Mononuclear cell (primary cell): ENCODE results near the gene ZNF254. TPM values are rescaled to one million over a fixed set of nuclear protein-coding genes. Genes with fewer than 3 reads are reported as not detected.
"Not testable (repeated sequence)": the region's sequence is repeated elsewhere in the genome, so short reads cannot be mapped to it uniquely, and the experiment has no call there.

ENCODE experiments used
- H3K27me3 ChIP-seq: 2 replicates; pipeline ENCODE4 v1.6.0; 2011; ENCODE audit warnings: low read length, control low read depth; ENCODE audit not compliant: insufficient read depth
- H3K4me1 ChIP-seq: 2 replicates; pipeline ENCODE4 v1.5.1; 2011; ENCODE audit warnings: mild to moderate bottlenecking, low read length, control low read depth; ENCODE audit not compliant: insufficient read depth
- H3K4me3 ChIP-seq: 2 replicates; pipeline ENCODE4 v1.5.1; 2011; ENCODE audit warnings: mild to moderate bottlenecking, low read length, moderate library complexity
- H3K9me3 ChIP-seq: 2 replicates; pipeline ENCODE4 v1.5.1; 2011; ENCODE audit warnings: low read depth, mild to moderate bottlenecking, control low read depth, low read length
- total RNA-seq: library from RNA; depleted of rRNA; stranded (reverse); fragments of >200 nt; gene quantifications from one replicate; pipeline ENCODE4 v1.2.3, GENCODE V29; 2012

ZNF254 gene
- total RNA-seq, 1 donor = 20.3 TPM

DNA sequence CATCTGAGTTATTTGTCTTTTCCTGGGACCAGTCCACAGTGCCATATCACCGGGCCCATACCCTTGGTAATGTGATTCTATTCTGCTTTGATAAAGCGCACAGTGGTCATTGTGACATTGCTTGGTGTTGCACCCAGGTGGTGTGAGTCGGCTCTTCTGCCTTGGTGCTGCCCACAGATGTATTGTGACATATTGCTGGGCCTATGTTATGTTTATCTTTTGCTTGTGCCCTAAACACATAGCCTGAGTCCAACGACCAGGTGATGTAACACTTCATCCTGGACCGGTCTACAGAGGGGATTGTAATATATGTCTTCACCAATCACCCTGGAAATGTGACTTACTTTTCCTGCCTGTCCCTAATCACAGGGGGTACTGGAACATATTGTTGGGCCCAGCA is 23.7 kb upstream of the ZNF254 start:
- Histone ChIP-seq H3K9me3 (no peaks in the 10 kb centered on the region), H3K27me3 (no peaks in the 10 kb centered on the region), H3K4me1 (no peaks in the 10 kb centered on the region), H3K4me3 (no peak overlapping the region)

DNA sequence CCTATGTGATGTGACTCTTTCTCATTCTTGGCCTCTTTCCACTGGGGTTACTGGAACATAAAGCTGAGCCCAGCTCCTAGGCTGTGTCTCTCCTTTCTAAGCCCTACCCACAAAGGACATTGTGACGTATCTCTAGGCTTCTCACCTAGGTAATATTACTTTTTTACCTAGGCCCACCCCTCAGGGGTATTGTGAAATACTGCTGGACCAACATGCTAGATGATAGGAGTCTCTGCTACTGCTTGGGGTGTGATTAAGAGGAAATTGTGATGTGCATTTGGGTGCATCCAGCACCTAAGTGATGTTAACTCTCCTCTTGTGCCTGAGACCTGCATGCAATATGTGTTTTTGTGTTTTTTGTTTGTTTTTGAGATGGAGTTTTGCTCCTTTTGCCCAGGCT is 22.8 kb upstream of the ZNF254 start:
- H3K4me1 ChIP-seq = no peaks in the 10 kb centered on the region
- H3K4me3 ChIP-seq = no peak overlapping the region
- no peaks in the 10 kb centered on the region for H3K9me3 ChIP-seq

DNA sequence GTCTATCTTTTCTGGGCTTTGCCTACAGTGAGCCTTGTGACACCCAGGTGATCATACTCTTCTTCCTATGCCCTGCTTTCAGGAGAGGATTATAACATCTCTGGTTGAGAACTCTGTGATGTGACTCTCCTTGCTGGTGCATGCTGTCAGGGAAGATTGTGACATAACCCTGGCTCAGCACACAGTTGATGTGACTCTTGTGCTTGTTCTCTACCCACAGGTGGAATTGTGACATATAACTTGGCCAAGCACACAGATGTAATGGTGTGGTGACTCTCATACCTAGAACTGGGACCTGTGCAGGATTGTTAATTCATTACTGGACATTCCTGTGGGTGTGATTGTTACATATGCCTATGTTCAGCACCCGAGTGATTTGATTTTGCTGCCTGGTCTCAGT is 21.7 kb upstream of the ZNF254 start:
- H3K4me3 ChIP-seq = no peak overlapping the region
- no peaks in the 10 kb centered on the region for H3K9me3 ChIP-seq
- no peaks in the 10 kb centered on the region for H3K4me1 ChIP-seq
- H3K27me3 ChIP-seq = no peaks in the 10 kb centered on the region

More for the DNA sequence above, 22.8 kb upstream of the ZNF254 start:
- H3K27me3 ChIP-seq = no peaks in the 10 kb centered on the region

DNA sequence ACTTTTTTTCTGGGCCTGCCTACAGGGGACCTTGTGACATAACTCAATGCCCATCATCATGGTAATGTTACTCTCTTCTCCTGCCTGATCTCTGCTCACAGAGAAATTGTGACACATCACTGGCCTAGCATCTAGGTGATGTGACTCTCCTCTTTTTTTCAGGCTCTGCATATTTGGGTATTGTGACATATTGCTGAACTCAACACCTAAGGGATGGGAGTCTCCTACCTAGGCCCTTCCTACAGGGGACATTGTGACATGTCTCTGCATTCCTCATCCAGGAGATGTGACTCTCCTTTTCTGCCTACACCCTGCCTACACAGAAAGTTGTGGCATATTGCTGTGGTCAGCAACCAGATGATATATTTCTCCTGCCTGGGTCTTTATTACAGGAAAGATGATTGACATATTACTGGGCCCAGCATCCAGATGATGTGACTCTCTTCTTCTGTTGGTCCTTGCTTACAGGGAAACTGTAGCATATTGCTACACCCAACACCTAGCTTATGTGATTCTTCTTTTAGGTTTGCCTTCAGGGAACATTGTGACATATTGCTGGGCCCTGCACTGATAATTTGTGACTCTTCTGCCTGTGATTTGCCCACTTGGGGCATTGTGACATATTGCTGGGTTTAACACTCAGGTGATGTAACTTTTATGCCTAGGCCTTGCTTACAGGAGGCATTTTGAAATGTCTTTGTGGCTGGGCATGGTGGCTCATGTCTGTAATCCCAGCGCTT is 21.0 kb upstream of the ZNF254 start:
- no peaks in the 10 kb centered on the region for H3K9me3 ChIP-seq

DNA sequence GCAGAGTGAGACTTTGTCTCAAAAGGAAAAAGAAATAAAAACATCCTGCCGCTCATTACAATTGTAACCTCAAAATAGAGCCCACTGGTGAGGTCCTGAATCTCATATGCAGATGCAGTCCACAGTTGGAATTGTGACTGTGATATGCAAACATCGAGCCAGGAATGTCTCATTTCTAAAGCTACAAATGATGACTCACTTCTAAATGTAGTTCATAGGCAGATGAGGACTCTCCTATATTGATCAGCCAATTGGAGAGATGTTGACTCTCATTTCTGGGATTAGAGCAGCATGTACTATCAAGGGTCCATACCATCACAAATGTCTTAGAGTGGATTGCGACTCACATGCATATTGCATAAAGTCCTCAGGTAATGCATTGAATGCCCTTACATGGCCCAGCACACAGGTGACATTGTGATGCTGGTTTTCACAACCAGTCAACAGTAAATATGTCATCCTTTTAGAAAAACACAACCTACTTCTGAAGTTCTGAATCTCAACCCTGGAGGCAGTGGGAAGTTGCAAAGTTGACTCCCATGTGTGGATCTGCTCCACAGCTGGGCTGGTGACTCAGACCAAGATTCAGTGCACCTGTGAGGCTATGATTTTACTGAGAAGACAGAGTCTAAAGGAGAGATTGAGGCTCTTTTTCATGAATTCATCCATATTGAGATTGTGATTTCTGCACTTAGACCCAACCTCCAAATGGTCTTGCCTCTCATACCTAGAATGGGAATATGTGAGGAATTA is 16.9 kb upstream of the ZNF254 start:
- Histone ChIP-seq H3K4me3 (no peak overlapping the region), H3K27me3 (no peaks in the 10 kb centered on the region), H3K4me1 (no peaks in the 10 kb centered on the region), H3K9me3 (no peaks in the 10 kb centered on the region)

More for the DNA sequence above, 21.0 kb upstream of the ZNF254 start:
- Histone ChIP-seq H3K4me3 (no peak overlapping the region), H3K27me3 (no peaks in the 10 kb centered on the region), H3K4me1 (no peaks in the 10 kb centered on the region)

DNA sequence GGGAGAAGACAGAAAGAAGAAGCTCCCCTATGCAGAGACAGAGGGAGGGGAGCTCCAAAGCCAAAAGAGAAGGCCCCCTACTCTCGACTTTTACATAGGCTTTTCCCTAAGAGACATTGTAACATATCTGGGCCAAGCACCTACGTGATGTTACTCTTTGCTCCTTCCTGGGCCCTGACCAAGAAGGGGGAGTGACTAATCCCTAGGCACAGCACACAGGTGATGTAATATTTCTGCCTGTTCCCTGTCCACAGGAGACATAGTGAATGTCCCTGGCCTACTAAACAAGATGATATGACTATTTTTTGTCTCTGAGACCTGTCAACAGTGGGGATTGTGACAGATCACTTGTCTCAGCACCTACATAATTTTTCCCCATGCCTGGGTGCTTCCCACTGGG is 15.9 kb upstream of the ZNF254 start:
- H3K9me3 ChIP-seq = no peaks in the 10 kb centered on the region
- no peak overlapping the region for H3K4me3 ChIP-seq
- H3K27me3 ChIP-seq = no peaks in the 10 kb centered on the region
- H3K4me1 ChIP-seq = no peaks in the 10 kb centered on the region

DNA sequence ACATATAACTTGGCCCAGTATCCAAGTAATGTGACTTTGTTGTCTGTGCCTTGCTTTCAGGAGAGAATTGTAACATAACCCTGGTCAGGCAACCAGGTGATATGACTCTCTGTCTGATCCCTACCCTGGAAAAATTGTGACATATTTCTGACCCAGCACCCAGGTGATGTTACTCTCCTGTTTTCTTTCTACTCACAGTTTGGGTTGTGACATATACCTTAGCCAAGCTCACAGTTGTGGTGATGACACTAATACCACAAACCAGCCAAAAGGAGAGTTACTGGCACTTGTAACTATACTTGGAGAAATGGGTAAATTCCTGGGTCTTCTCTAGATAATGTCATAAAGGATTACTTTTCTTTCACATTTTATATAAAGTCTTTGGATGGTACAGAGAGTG is 14.3 kb upstream of the ZNF254 start:
- no peak overlapping the region for H3K4me3 ChIP-seq
- H3K4me1 ChIP-seq = no peaks in the 10 kb centered on the region
- H3K27me3 ChIP-seq = no peaks in the 10 kb centered on the region
- H3K9me3 ChIP-seq = no peaks in the 10 kb centered on the region

DNA sequence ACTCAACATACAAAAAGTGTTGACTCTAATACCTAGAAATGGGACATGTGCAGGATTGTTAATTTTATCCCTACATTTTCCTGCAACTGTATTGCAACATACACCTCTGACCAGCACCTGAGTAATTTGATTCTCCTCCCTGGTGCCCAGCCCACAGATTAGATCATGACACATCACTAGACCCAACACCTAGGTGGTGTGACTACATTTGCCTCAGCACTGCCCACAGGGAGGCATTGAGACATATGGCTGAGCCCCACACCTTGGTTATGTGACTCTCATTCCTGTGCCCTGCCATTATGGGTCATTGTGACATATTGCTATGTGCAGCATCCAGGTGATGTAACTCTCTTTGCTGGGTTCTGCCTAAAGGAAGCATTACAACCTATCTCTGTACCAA is 13.2 kb upstream of the ZNF254 start:
- H3K4me1 ChIP-seq = no peaks in the 10 kb centered on the region
- H3K9me3 ChIP-seq = no peaks in the 10 kb centered on the region
- no peak overlapping the region for H3K4me3 ChIP-seq
- no peaks in the 10 kb centered on the region for H3K27me3 ChIP-seq

DNA sequence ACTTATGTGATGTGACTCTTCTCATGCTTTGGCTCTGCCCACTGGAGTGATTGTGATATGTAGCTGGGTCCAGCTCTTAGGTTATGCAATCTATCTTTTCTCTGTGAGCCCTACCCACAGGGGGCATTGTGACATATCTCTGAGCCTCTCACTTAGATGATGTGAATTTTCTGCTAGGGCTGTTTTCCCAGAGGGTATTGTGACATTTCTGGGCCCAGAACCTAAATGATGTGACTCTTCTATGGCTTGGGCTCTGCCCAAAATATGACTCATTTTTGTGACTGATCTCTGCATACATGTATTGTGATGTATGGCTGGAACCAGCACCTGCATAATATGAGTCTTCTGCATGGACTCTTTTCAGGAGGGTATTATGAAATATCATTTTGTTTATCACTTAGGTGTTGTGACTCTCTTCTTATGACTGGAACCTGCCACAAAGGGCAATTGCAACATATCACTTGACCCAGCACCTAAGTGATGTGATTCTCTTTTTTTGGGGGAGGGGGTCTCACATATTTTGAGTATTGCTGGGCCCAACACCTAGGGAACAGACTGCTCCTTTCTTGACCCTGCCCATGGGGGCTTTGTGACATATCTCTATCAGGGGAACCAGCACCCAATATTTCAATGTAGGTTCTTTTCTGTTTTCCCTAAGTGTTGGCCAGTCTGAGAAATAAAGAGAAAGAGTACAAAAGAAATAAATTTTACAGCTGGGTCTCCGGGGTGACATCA is 12.1 kb upstream of the ZNF254 start:
- Histone ChIP-seq H3K4me1 (no peaks in the 10 kb centered on the region), H3K27me3 (no peaks in the 10 kb centered on the region), H3K4me3 (no peak overlapping the region), H3K9me3 (no peaks in the 10 kb centered on the region)

DNA sequence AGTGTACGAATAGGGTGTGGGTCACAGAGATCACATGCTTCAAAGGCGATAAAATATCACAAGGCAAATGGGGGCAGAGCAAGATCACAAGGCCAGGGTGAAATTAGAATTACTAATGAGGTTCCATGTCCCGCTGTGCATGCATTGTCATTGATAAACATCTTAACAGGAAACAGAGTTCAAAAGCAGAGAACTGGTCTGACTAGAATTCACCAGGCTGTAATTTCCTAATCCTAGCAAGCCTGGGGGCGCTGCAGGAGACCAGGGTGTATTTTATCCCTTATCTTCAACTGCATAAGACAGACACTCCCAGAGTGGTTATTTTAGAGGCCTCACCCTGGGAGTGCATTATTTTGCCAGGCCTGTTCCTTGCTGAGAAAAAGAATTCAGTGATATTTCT is 11.5 kb upstream of the ZNF254 start:
- H3K4me1 ChIP-seq, H3K27me3 ChIP-seq, H3K9me3 ChIP-seq, H3K4me3 ChIP-seq: not testable (repeated sequence)

DNA sequence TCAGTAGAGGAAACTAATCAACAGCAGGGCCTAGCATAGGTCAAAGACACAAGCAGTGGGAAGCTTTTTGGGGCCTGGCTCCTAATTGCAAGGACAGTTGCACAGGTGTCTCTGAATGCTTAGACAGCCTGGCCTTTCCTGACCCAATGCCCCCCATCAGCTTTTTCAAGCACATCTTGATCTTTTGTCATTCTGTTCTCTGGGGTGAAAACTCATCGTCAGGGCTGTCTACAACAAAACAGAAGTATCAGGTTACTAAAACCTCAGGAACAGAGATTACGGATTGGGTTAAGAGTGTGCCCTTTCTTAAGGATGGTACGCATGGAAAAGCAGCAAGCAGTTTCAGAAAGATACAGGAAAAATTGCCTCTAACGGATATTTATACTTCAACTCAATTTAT is 8.3 kb upstream of the ZNF254 start:
- no peaks in the 10 kb centered on the region for H3K9me3 ChIP-seq
- H3K4me1 ChIP-seq = no peaks in the 10 kb centered on the region
- H3K4me3 ChIP-seq = no peak overlapping the region
- H3K27me3 ChIP-seq = no peaks in the 10 kb centered on the region

DNA sequence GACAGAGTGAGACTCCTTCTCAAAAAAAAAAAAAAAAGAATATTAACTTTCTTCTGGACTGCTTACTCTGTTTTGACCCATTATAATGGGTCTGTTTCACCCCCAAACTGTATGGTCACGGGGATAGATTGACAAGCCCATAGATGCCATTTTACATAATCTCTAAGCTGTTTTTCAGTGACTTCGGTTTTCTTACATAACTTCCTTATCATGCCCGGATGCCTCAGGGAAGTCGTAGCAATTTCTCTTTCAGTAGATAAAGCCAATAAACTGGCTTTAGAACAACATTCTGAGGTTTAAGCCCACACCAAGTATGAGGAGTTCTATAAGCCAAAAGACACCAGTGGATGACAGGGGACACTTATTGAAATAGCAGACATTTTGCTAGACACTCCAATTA is 5.9 kb upstream of the ZNF254 start:
- H3K4me1 ChIP-seq = no peaks in the 10 kb centered on the region
- no peaks in the 10 kb centered on the region for H3K9me3 ChIP-seq
- no peaks in the 10 kb centered on the region for H3K27me3 ChIP-seq
- no peak overlapping the region for H3K4me3 ChIP-seq

DNA sequence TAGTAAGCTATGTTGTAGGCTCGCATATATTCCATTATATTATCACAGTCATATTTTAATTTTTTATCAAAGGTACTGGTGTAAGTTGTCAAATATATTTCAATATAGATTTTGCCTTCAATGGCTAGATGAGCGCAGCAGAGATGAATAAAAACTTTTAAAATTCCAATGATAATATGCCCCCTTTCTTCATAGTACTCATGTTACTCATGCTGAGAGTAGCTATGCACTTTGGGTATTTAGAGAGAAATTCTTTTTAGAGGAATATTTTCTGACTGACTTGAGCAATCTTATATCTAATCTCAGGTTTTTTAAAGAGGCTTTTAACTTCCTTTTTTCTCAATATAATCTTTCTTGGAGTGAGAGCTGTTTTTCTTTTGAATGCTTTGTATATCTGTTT is 11.4 kb downstream of the ZNF254 start:
- H3K9me3 ChIP-seq = peaks cover 11% of the 10 kb centered on the region

DNA sequence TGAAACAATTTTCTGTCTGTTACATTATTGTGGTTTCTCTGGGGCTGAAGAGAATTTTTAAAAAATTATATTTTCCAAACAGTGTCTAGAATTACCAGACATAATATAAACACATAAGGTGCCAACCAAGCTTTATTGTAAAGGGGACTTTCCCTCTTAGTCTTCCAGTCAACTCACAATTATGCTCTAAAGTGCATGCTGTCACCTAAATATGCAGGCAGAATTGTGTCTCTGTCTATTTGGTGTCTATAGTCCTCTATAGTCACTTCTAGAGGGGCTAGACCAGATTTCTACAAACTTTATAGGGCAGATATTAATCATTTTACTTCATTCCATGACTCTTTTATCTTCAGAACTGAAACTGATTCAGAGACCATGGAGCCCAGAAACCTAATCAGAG is 12.8 kb downstream of the ZNF254 start:
- H3K4me1 ChIP-seq = peaks cover under 1% of the 10 kb centered on the region
- peaks cover 11% of the 10 kb centered on the region for H3K9me3 ChIP-seq
- no peaks in the 10 kb centered on the region for H3K27me3 ChIP-seq
- H3K4me3 ChIP-seq = no peak overlapping the region

More for the DNA sequence above, 11.4 kb downstream of the ZNF254 start:
- Histone ChIP-seq H3K4me3 (no peak overlapping the region), H3K4me1 (peaks cover 4% of the 10 kb centered on the region), H3K27me3 (no peaks in the 10 kb centered on the region)

DNA sequence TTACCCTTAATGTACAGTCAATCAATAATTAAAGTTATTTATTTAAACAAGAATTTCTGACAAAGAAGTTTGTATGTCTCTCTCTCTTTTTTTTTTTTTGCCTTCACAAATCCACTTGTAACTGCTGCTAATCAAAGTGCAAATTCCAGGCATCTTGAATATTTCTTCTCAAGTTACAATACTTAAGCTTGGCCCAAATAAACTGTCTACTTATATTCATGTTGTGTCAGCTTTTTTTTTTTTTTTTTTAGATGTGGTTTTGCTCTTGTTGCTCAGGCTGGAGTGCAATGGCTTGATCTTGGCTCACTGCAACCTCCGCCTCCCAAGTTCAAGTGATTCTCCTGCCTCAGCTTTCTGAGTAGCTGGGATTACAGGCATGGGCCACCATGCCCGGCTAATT is 13.6 kb downstream of the ZNF254 start:
- H3K4me1 ChIP-seq, H3K4me3 ChIP-seq, H3K9me3 ChIP-seq, H3K27me3 ChIP-seq: not testable (repeated sequence)
